BLaER1 treated with 17β-estradiol and CSF1 and Interleukin-3, amounts not matched to agents 10 nM and 100 nM (cell line): ENCODE measurements around the gene LYPD4.

Source experiments
- H3K27ac ChIP-seq, 11 experiments: shearing (Covaris generic); formaldehyde crosslinking; 2 replicates each; pipeline ENCODE4 v1.8.1; 2022
- H3K27me3 ChIP-seq, 11 experiments: shearing (Covaris generic); formaldehyde crosslinking; 2 replicates each; pipeline ENCODE4 v1.8.1; 2022
- H3K36me3 ChIP-seq, 11 experiments: shearing (Covaris generic); formaldehyde crosslinking; 2 replicates each; pipeline ENCODE4 v1.8.1; 2022
- H3K4me1 ChIP-seq, 10 experiments: shearing (Covaris generic); formaldehyde crosslinking; 2 replicates each; pipeline ENCODE4 v1.8.1; 2022
- H3K4me2 ChIP-seq, 11 experiments: shearing (Covaris generic); formaldehyde crosslinking; 2 replicates each; pipeline ENCODE4 v1.8.1; 2022
- H3K4me3 ChIP-seq, 10 experiments: shearing (Covaris generic); formaldehyde crosslinking; 2 replicates each; pipeline ENCODE4 v1.8.1; 2022
- H3K9ac ChIP-seq, 11 experiments: shearing (Covaris generic); formaldehyde crosslinking; 2 replicates each; pipeline ENCODE4 v1.8.1; 2022
- H3K9me3 ChIP-seq, 11 experiments: shearing (Covaris generic); formaldehyde crosslinking; replicated peaks in 1 of 11; 2 replicates each; pipeline ENCODE4 v1.8.1; 2022
- H4K20me1 ChIP-seq, 11 experiments: shearing (Covaris generic); formaldehyde crosslinking; 2 replicates each; pipeline ENCODE4 v1.8.1; 2022
- Cebpa-rat ChIP-seq, 11 experiments: shearing (Covaris generic); IDR thresholded peaks; 2 replicates each; pipeline ENCODE4 v1.8.1; 2022

LYPD4 gene

GRCh38 chr19:41871573-41872383 is 27.3 kb upstream of the LYPD4 start:
- H3K9me3 ChIP-seq = no peaks in the 10 kb centered on the region
- H3K9ac ChIP-seq = peak overlapping the region; percentile 53 to 100 (median 99); a peak in 20 of 22 replicates
- H3K4me2 ChIP-seq = peak overlapping the region; percentile 91 to 100 (median 98)
- peaks cover 98 to 100% (median 100%) of the 10 kb centered on the region in 10 experiments for H3K4me1 ChIP-seq
- TF ChIP-seq Cebpa-rat (IDR thresholded peaks at IDR 0.05) = peak in 4 of 11 experiments; percentile 57 to 74 (median 64); a peak in 7 of 22 replicates
- H3K27ac ChIP-seq = peak overlapping the region; percentile 52 to 99 (median 93); a peak in 21 of 22 replicates
- H4K20me1 ChIP-seq = peaks cover 51 to 66% (median 55%) of the 10 kb centered on the region in 11 experiments
- no peaks in the 10 kb centered on the region for H3K27me3 ChIP-seq
- H3K36me3 ChIP-seq = peaks cover 47 to 62% (median 56%) of the 10 kb centered on the region in 11 experiments
- H3K4me3 ChIP-seq = peak overlapping the region in 8 of 10 experiments; percentile 6 to 55 (median 34); a peak in 16 of 20 replicates

DNA sequence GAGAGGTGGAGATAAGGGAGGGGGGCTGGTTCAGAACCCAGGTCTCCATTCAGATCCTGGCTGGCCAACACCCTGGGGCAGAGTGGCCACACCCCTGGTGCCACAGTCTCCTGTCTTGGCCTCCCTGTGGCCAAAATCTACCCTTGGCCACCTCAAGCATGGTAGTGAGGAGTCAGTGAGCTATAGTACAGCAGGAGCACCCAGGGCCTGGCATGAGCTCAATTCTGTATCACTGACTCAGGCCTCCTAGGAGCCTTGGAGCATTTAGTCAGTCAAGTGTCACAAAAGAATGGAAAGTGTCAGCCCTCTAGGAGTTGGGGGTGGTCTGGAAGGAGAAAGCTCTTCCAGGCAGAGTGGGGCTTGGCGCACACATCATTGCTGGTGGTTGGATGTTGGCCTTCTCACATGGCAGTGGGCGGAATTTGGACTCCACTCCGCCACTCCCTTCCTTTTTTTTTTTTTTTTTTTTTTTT is 26.0 kb upstream of the LYPD4 start:
- Histone ChIP-seq H3K4me3 (peak overlapping the region in 6 of 10 experiments; percentile 19 to 51 (median 38); a peak in 7 of 20 replicates), H3K9ac (peak overlapping the region; percentile 41 to 100 (median 99); a peak in 19 of 22 replicates), H3K27ac (peak overlapping the region in 10 of 11 experiments; percentile 23 to 99 (median 94); a peak in 18 of 22 replicates), H3K9me3 (no peaks in the 10 kb centered on the region), H3K27me3 (no peaks in the 10 kb centered on the region), H4K20me1 (peaks cover 64 to 80% (median 69%) of the 10 kb centered on the region in 11 experiments), H3K4me2 (peak overlapping the region; percentile 91 to 100 (median 98)), H3K4me1 (peaks cover 98 to 100% (median 100%) of the 10 kb centered on the region in 10 experiments), H3K36me3 (peaks cover 58 to 75% (median 69%) of the 10 kb centered on the region in 11 experiments)
- TF ChIP-seq Cebpa-rat (IDR thresholded peaks at IDR 0.05) = no peak

- Histone ChIP-seq H3K27ac (peak overlapping the region; percentile 29 to 99 (median 93); a peak in 20 of 22 replicates), H3K27me3 (no peaks in the 10 kb centered on the region), H3K4me2 (peak overlapping the region; percentile 91 to 100 (median 98)), H3K9me3 (no peaks in the 10 kb centered on the region), H3K4me1 (peaks cover 98 to 100% (median 100%) of the 10 kb centered on the region in 10 experiments), H3K4me3 (peak overlapping the region in 9 of 10 experiments; percentile 6 to 51 (median 36); a peak in 12 of 20 replicates), H4K20me1 (peaks cover 74 to 89% (median 78%) of the 10 kb centered on the region in 11 experiments), H3K36me3 (peaks cover 68 to 85% (median 79%) of the 10 kb centered on the region in 11 experiments), H3K9ac (peak overlapping the region; percentile 41 to 100 (median 99))
- no peak for TF ChIP-seq Cebpa-rat (IDR thresholded peaks at IDR 0.05)
These were observed 25.0 kb upstream of the LYPD4 start for GRCh38 chr19:41869374-41869955.

DNA sequence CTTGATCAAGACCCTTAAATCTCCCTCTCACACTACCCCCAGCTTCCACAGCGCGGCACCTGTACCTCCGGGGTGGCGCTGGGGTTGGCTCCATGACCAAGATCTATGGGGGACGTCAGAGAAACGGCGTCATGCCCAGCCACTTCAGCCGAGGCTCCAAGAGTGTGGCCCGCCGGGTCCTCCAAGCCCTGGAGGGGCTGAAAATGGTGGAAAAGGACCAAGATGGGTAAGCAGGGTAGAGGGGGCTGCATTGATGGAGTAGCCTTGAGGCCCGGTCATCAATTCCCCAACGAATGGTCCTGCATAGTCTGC is 24.5 kb upstream of the LYPD4 start:
- H3K36me3 ChIP-seq = peaks cover 73 to 90% (median 84%) of the 10 kb centered on the region in 11 experiments
- H3K4me3 ChIP-seq = peak overlapping the region in 8 of 10 experiments; percentile 6 to 51 (median 38); a peak in 11 of 20 replicates
- no peaks in the 10 kb centered on the region for H3K9me3 ChIP-seq
- no peak for TF ChIP-seq Cebpa-rat (IDR thresholded peaks at IDR 0.05)
- peak overlapping the region; percentile 91 to 100 (median 98) for H3K4me2 ChIP-seq
- peak overlapping the region; percentile 41 to 100 (median 99); a peak in 21 of 22 replicates for H3K9ac ChIP-seq
- H4K20me1 ChIP-seq = peaks cover 79 to 95% (median 84%) of the 10 kb centered on the region in 11 experiments
- no peaks in the 10 kb centered on the region for H3K27me3 ChIP-seq
- peaks cover 98 to 100% (median 100%) of the 10 kb centered on the region in 10 experiments for H3K4me1 ChIP-seq
- H3K27ac ChIP-seq = peak overlapping the region in 10 of 11 experiments; percentile 29 to 99 (median 94); a peak in 19 of 22 replicates

DNA sequence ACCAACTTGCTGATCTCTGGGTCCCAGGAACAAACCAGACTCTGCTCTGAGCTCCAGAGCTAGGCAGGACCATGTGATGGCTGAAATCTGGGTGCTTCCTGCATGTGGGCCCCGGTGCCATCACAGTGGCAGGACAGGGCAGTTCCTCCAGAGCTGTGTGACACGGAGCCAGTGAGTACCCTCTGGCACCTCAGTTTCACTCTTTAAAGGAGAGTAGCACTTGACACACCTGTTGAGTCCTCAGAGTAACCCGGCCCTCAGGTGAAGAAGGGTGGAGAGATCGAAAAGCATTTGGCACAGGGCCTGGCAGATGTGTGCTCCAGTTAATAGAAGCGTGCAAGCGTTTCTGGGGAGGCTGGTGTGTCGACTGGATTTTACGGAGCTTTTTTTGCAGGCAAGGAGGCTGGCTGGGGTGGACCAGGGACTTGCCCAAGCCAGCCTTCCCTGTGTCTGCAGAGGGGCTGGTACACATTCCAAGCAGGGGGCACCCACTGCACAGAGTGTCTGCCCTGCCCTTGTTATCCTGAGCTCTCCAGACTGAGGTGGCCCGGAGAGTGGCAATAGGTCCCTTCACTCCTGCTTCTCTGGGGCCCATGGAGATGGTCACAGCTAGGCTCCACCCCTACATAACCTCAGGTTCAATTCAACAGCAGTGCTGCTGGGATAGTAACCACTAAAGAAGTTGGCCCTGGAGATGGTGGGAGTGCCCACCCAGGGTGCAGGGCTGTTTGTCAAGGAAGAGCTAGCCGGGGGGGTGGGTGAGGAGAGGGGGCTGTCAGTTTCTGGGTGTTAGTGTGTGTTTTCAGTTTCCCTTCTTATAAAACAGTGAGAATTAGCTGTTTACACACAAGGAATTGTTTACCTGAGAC is 23.9 kb upstream of the LYPD4 start:
- H3K4me2 ChIP-seq = peak overlapping the region; percentile 91 to 100 (median 98)
- H3K27me3 ChIP-seq = no peaks in the 10 kb centered on the region
- peak overlapping the region in 8 of 10 experiments; percentile 6 to 51 (median 34); a peak in 12 of 20 replicates for H3K4me3 ChIP-seq
- no peak for TF ChIP-seq Cebpa-rat (IDR thresholded peaks at IDR 0.05)
- H3K9ac ChIP-seq = peak overlapping the region; percentile 41 to 100 (median 99); a peak in 21 of 22 replicates
- peak overlapping the region in 10 of 11 experiments; percentile 22 to 99 (median 94); a peak in 19 of 22 replicates for H3K27ac ChIP-seq
- peaks cover 98 to 100% (median 100%) of the 10 kb centered on the region in 10 experiments for H3K4me1 ChIP-seq
- peaks cover 85 to 100% (median 90%) of the 10 kb centered on the region in 11 experiments for H4K20me1 ChIP-seq
- H3K36me3 ChIP-seq = peaks cover 79 to 95% (median 90%) of the 10 kb centered on the region in 11 experiments
- H3K9me3 ChIP-seq = no peaks in the 10 kb centered on the region

GRCh38 chr19:41866284-41866683 is 21.8 kb upstream of the LYPD4 start:
- Histone ChIP-seq H3K4me3 (peak overlapping the region in 7 of 10 experiments; percentile 6 to 53 (median 32); a peak in 8 of 20 replicates), H3K36me3 (peaks cover 96 to 100% (median 99%) of the 10 kb centered on the region in 11 experiments), H3K27me3 (no peaks in the 10 kb centered on the region), H3K4me2 (peak overlapping the region; percentile 91 to 100 (median 98)), H4K20me1 (peaks cover 98 to 100% (median 100%) of the 10 kb centered on the region in 11 experiments), H3K9me3 (no peaks in the 10 kb centered on the region), H3K27ac (peak overlapping the region in 10 of 11 experiments; percentile 2 to 99 (median 48); a peak in 17 of 22 replicates), H3K4me1 (peaks cover 98 to 100% (median 100%) of the 10 kb centered on the region in 10 experiments), H3K9ac (peak overlapping the region; percentile 41 to 100 (median 99); a peak in 21 of 22 replicates)
- TF ChIP-seq Cebpa-rat (IDR thresholded peaks at IDR 0.05) = no peak

GRCh38 chr19:41864374-41864773 is 19.9 kb upstream of the LYPD4 start:
- no peaks in the 10 kb centered on the region for H3K27me3 ChIP-seq
- peaks cover 83 to 85% (median 83%) of the 10 kb centered on the region in 10 experiments for H3K4me1 ChIP-seq
- H3K9me3 ChIP-seq = no peaks in the 10 kb centered on the region; a peak in 1 of 22 replicates
- H3K4me3 ChIP-seq = peak overlapping the region in 9 of 10 experiments; percentile 8 to 98 (median 95); a peak in 16 of 20 replicates
- peak overlapping the region; percentile 95 to 100 (median 98) for H3K4me2 ChIP-seq
- peak overlapping the region in 10 of 11 experiments; percentile 26 to 100 (median 49); a peak in 18 of 22 replicates for H3K27ac ChIP-seq
- H3K9ac ChIP-seq = peak overlapping the region; percentile 72 to 100 (median 99); a peak in 21 of 22 replicates
- no peak for TF ChIP-seq Cebpa-rat (IDR thresholded peaks at IDR 0.05)
- peaks cover 83 to 90% (median 89%) of the 10 kb centered on the region in 11 experiments for H3K36me3 ChIP-seq
- H4K20me1 ChIP-seq = peaks cover 86 to 90% (median 87%) of the 10 kb centered on the region in 11 experiments
